GM19452 (cell line): ENCODE measurements around the gene LRFN4.
"Not testable (repeated sequence)": the region's sequence is repeated elsewhere in the genome, so short reads cannot be mapped to it uniquely, and the experiment has no call there.

Source experiments
- ATAC-seq: cut with Tn5 transposase; IDR thresholded peaks from one replicate; pipeline ENCODE4 v1.9.1; 2021; ENCODE audit not compliant: unreplicated experiment

Gene LRFN4

DNA sequence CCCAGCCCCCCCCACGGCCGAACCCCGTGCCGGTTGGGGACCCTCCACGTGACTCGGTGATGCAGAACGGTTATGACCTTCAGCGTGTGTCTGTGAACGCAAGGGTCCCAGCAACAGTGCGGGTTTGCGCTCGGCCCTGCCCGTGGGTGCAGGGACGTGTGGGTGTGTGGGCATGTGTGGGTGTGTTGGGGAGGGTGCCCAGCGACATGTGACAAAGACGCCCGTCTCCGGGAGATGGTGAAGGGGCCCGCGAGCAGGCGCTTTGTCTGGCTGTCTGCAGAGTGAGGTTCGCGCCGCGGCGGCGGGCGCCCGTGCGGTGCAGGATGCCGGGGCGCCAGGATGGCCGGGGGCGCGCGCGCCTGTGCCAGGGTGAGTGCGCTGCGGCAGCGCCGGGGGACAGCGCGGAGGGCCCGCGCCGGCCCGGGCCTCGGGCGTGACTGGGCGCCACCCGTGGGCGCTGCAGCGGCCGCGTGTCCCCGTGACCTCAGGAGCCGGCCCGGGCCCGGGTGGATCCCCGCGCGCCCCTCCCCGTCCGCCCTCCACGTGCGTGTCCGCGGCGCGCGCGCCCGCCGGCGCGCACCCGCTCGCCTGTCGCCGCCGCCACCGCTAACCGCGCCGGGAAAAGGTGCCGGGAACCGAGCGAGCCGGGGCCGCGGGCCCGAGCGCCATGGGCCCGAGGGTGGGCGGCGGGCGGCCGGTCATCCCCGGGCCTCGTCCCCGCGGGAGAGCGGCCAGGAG is at the start of gene LRFN4:
Gene LRFN4 (plus strand): TSS at position 569 of the 738 bp plus-strand sequence. CDS start 681 bp downstream, outside the sequence.
- peak; percentile 43 for ATAC-seq

DNA sequence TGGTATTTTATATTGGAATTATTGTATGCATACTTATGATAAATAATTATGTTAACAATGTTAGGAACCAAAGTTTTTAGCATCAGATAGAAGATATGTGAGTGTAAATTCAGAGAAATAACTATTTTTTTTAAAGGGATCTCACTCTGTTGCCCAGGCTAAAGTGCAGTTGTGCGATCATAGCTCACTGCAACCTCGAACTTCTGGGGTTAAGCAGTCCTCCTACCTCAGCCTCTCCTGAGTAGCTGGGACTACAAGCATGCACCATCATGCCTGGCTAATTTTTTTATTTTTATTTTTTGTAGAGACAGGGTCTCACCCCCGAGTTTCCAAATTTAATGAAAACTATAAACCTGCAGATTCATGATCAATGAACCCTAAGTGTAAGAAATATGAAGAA is 47.3 kb upstream of the LRFN4 start:
- ATAC-seq: no peak

DNA sequence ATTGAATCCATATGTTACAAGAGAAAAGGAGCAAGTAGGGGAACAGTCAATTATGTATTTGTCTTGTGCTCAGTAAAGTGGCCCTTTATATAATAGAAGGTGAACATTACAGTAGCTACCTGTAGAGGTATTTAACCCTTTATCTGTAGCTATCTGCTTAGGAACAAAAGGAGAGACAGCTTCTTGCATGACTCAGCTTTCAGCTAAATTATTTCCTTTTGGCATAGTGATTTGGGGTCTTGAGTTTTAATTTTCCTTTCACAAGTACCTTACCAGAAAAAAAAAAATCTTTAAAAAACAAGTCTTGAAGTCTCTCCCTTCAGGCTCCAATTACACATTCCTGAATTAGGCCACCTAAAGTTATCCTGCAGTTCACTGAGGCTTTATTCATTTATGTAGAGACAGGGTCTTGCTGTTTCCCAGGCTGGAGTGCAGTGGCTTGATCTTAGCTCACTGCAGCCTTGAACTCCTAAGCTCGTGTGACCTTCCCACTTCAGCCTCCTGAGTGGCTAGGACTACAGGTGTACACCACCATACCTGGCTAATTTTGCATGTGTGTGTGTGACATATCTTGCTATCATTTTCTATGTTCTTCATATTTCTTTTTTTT is 46.2 kb upstream of the LRFN4 start:
- no peak for ATAC-seq

DNA sequence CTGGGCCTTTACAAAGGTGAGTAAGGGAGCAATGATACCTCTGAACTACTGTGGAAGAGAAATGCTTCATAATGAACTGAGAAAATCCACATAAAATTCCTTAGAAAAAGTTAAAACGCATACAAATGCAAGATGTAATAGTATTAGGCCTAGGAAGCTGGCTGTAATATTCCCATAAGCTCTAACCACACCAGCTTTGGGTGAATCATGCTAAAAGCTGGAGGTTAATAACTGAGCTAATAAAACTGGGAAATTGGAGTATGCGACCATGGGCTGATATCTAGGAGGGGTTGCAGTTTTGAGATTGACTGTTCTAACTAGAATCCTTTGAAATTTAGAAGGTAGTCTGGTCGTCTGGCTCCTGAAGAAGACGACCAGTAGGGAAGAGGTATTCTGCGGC is 42.2 kb upstream of the LRFN4 start:
- ATAC-seq: no peak

DNA sequence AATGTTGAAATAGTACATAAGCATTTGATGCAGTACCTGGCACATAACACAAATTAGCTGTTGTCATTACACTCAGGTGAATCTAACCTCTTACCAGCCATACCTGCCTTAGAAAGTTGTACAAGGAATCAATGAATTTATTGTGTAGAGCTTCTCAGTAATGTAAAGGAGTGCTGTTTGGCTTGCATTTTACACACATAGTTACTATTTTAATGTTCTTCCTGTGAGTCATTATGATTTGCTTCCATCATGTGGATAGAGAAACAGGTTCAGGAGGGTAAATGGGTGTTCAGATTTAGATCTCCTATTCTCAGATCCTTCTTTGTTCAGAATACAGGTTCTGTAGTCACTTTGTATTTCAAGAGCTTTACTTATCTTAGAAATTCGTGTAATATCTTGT is 41.2 kb upstream of the LRFN4 start:
- no peak for ATAC-seq

DNA sequence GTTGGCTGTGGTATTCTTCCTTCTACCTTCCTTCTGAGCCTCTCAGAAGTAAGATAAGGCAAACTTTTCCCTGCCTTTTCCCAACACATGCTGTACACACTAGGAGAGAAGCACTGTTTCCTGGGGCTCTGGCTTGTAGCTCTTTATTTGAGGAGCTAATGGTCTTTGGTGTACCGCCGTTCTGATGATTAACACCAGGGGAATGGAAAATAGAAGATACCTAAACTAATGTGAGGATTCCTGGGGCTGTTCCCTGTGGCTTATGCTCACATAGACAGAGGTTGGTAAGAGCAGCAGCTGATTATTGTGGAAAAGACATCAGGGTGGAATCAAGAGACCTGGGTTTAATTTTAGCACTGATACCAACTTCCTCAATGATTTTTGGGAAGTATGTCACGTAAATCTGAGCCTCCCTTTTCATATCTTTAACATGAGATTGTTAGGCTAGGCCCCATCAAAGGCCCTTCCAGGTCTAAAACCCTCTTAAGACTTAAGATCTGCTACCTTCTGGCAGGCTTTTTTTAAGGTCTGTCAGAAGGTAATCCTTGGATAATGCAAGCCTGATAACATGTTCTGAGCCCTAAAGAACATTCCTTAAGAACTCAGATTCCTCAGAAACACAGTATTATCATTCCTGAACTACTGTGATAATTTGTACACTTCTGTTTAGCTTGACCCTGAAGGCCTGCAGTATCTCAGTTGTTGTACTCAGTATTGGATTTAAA is 38.5 kb upstream of the LRFN4 start:
- ATAC-seq: no peak

DNA sequence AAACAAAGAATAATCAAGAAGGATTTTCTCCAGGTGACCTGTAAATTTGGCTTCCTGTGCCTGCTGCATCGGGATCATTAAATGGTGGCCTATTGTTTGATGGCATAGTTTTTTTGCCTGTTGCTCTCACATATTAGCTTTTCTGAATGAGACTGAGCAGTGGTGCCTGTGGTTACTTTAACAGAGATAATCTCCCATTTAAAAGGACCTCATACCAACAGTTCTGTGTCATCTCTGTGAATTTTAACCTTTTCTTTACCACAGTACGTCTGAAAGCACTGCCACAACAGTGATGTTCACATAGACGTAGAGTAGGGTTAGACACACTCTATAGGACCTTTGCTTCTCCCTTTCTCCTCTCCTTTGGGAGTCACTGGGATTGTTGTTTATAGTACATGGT is 36.5 kb upstream of the LRFN4 start:
- ATAC-seq: no peak

DNA sequence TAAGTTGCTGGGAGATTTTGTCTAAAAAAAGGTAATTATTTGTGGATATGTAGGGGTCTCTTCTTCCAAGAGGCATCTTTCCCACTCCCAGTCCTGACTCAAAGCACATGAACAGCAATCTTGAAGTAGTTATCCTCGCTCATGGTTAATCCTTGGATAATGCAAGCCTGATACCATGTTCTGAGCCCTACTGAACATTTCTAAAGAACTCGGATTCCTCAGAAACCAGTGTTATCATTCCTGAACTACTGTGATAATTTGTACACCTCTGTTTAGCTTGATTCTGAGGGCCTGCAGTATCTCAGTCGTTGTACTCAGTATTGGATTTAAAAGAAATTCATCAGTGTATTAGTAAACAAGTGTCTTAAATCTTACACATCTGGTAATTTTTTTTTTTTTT is 36.0 kb upstream of the LRFN4 start:
- no peak for ATAC-seq

DNA sequence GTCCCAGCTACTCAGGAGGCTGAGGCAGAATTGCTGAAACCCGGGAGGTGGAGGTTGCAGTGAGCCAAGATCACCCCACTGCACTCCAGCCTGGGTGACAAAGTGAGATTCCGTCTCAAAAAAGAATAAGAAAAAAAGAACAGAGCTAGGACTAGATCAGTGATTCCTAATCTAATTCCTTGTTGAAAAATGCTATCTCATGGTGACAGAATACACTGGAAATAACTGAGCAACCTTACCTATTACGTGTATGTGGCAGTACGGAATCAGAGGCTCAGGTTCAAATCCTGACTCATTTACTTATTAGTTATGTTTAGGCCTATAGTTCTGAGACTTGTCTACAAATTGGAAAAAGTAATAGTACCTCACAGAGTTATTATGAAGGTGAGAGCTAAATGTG is 33.2 kb upstream of the LRFN4 start:
- ATAC-seq: no peak

DNA sequence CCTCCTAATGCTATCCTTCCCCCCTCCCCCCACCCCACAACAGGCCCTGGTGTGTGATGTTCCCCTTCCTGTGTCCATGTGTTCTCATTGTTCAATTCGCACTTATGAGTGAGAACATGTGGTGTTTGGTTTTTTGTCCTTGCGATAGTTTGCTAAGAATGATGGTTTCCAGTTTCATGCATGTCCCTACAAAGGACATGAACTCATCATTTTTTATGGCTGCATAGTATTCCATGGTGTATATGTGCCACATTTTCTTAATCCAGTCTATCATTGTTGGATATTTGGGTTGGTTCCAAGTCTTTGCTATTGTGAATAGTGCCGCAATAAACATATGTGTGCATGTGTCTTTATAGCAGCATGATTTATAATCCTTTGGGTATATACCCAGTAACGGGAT is 32.3 kb upstream of the LRFN4 start:
- not testable (repeated sequence) for ATAC-seq

DNA sequence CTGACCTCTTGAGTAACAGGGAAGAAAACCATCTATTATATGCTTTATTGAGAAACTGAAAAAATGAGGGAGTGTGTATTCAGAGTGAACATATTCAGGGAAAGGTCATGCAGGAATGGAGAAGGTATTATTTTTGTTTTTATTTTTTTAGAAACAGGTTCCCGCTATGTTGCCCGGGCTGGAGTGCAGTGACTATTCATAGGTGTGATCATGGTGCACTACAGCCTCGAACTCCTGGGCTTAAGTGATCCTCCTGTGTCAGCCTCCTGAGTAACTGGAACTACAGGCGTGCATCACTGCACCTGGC is 22.4 kb upstream of the LRFN4 start:
- no peak for ATAC-seq

DNA sequence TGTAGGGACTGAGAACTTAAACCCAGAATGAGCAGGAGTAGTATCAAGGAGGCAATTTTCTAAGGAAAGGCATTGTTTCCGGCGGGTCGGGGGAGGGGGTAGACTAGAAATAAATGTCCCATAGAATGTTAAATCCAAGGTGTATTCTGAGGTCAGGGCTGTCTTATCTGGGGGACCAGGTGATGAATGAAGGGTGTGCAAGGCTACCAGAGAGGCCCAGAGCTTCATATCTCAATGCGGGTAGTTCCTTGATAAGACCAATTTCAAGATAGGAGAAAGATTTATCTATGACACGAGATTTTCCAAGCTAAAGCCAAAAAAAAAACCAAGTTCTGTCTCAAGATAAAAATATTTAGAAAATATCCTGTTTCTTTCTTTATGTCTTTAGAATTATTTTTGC is 21.9 kb upstream of the LRFN4 start:
- ATAC-seq: no peak

DNA sequence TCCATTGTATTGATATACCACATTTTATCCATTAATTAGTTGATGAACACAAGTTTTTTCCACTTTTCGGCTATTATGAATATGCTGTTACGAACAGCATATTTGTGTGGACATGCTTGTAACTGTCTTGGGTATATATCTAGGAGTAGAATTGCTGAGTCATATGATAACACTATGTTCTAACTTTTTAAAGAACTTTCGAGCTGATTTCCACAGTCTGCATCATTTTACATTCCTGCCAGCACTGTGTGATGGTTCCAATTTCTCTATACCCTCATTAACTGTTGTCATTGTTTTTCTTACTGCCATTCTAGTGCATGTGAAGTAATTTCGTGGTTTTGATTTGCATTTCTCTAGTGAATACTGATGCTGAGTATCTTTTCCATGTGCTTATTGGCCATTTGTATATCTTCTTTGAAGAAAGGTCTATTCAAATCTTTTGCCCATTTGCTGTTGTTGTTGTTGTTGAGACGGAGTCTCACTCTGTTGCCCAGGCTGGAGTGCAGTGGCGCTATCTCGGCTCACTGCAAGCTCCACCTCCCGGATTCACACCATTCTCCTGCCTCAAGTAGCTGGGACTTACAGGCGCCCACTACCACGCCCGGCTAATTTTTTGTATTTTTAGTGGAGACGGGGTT is 21.0 kb upstream of the LRFN4 start:
- no peak for ATAC-seq

DNA sequence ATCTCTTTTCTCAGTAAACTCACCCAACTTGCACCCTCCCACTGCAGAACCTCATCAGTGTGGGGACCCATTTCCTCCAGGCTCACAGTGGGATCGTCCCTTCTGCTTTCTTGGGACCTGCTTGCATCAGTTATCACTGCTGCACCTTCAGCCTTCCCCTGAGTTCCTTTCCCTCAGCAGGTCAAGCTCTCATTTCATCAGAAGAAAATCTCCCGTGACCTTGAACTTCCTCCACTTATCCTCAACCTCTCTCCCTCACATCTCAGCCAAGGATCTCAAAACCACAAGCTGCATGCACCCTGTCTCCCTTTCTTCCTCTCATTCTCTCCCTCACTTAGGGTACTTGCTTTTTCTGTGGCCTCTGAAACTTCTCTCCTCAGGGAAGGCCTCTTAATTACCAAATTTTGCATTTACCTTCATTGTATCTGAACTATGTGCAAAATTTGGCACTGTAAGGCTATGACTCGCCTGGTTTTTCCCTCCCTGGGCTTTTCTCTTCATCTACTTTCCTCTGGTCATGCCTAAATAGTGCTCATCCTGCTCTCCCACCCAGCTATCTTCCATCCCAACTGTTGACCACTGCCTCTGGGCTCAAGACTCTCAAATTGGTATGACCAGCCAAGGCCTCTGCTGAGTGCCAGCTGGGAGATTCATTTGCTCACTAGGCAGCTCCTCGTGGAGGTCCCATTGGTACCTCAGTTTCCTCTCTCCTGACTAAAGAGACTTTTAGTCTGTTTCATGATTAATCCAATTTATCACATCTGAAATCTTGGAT is 16.4 kb upstream of the LRFN4 start:
- ATAC-seq: no peak

DNA sequence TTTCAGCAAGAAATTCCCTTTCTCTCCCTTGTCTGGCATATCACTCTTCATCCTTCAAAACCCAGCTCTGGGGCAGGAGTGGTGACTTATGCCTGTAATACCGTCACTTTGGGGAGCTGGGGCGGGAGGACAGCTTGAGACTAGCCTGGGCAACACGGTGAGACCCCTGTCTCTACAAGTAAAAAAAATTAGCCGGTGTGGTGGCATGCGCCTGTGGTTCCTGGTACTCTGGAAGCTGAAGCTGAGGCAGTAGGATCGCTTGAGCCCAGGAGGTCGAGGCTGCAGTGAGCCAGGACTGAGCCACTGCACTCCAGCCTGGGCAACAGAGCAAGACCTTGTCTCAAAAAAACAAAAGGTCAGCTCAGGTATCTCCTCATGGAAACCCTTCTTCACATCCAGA is 15.0 kb upstream of the LRFN4 start:
- ATAC-seq: no peak

DNA sequence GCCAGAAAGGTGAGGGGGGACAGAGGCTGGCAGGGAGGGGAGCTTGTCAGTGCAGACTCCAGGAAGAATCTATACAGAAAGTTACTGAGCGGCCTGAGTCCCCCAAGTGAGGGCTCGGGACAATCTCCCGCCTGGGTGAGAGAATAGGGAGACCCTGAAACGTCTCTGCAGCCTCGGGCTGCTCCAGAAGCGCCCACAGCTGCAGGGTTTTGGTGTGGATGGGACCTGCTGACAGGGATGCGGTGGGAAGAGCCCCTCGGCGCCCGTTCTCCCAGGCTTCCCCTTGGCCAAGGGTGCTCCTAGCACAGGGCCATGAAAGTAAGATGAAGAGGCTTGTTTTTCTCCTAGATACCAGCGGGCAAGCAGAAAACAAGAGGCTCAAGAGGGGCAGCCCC is 14.4 kb upstream of the LRFN4 start:
- ATAC-seq: no peak

DNA sequence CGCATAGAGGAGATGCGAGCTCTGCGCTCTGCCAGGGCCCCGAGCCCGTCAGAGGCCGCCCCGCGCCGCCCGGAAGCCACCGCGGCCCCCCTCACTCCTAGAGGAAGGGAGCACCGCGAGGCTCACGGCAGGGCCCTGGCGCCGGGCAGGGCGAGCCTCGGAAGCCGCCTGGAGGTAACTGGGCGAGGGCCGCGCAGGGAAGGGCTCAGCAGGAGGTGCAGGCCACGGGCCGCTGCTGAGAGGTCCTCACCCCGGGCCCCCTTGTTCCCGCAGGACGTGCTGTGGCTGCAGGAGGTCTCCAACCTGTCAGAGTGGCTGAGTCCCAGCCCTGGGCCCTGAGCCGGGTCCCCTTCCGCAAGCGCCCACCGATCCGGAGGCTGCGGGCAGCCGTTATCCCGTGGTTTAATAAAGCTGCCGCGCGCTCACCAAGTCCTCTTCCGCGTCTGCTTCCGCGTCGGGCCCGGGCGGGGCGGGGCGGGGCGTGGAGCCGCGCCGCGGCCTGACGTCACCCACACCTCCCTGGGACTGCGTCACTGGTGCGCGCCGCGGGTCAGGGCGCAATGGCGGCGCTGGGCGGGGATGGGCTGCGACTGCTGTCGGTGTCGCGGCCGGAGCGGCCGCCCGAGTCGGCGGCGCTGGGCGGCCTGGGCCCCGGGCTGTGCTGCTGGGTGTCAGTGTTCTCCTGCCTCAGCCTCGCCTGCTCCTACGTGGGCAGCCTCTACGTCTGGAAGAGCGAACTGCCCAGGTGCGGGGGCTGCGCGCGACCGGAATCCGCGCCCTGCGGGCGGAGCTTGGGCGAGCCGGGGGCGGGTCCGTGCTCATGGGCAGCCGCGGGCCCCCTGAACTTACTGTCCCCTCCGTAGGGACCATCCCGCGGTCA is 13.7 kb upstream of the LRFN4 start, which contains the start of gene RCE1:
Gene RCE1 (plus strand): TSS at position 546 of the 880 bp plus-strand sequence. CDS start 15 bp downstream, at position 561.
- peak; percentile 85 for ATAC-seq

DNA sequence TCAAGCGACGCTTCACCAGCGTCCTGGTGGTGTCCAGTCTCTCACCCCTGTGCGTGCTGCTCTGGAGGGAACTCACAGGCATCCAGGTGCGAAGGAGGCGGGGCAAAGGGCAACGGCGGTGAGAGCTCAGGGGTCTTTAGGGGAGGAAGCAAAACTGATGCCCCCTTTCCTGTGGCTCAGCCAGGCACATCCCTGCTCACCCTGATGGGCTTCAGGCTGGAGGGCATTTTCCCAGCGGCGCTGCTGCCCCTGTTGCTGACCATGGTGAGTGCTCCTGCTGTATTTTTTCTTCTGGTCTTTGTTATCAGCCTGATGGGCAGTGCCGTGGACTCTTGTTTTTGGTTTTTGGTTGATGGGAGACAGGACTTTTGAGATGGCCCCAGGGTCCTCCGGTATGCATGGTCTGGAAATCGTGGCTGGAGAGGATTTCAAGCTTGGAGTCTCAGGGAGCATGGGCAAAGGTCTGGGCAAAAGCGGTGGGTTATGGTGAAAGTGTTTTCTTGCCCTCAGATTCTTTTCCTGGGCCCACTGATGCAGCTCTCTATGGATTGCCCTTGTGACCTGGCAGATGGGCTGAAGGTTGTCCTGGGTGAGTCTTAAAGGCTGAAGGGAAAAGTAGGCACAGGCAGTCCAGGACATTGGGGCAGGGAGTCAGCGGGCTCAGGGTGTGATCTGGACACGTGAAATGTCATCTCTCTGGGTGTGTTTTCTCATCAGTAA is 12.9 kb upstream of the LRFN4 start:
- ATAC-seq: no peak

DNA sequence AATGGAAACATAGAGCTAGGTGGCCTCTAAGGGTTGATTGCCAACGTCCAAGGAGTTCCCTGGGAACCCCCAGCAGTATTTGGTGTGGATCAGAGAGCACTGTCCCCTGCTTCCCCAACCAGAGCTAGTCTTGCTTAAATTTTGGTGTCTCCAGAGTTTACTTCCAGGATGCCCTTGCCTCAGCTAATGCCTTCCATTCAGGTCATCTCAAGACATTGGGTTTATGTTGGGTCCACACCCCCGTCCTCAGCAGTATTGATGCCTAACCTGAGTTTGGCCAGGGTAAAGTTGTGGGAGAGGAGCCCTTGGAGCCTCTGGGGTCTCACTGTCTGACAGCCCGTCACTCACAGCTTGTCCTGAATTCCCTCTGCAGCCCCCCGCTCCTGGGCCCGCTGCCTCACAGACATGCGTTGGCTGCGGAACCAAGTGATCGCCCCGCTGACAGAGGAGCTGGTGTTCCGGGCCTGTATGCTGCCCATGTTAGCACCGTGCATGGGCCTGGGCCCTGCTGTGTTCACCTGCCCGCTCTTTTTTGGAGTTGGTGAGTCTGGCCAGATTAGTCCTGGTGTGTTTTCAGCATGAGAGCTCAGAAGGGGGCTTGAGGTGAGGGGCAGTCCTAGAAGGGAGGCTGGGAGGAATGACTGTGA is 12.2 kb upstream of the LRFN4 start:
- no peak for ATAC-seq
